ENCODE results near the gene SDHAF2. TPM values are rescaled to one million over a fixed set of nuclear protein-coding genes. Genes with fewer than 3 reads are reported as not detected.

Gene SDHAF2
- total RNA-seq, 1 experiment from 2014 or later: 43.2 TPM

DNA sequence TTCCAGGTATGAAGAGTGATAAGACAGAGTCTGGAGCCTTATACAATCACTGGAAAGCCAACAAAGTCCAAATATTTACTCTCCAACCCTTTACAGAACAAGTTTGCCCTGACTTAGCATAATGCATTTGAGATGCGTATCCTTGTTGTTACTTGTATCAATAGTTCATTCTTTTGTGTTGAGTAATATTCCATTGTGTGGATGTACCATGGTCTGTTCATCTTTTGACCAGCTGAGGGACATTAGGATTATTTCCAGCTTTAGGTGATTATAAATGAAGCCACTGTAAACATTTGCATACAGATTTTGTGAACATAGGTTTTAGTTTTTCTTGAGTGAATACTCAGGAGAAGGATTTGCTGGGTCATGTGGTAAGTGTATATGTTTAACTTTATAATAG, 9.7 kb downstream of the SDHAF2 start:
- TF ChIP-seq POLR2AphosphoS5 (IDR thresholded peaks at IDR 0.05; ENCODE audit: low read depth, low read length) (no peak), SIN3A (IDR thresholded peaks at IDR 0.05; ENCODE audit: borderline replicate concordance, insufficient read depth, low read depth, low read length) (no peak), TCF7L2 (IDR thresholded peaks at IDR 0.05; ENCODE audit: low read depth, low read length) (no peak), CTCF (IDR thresholded peaks at IDR 0.05) (no peak)
- TF ChIP-seq, protein P1, sequence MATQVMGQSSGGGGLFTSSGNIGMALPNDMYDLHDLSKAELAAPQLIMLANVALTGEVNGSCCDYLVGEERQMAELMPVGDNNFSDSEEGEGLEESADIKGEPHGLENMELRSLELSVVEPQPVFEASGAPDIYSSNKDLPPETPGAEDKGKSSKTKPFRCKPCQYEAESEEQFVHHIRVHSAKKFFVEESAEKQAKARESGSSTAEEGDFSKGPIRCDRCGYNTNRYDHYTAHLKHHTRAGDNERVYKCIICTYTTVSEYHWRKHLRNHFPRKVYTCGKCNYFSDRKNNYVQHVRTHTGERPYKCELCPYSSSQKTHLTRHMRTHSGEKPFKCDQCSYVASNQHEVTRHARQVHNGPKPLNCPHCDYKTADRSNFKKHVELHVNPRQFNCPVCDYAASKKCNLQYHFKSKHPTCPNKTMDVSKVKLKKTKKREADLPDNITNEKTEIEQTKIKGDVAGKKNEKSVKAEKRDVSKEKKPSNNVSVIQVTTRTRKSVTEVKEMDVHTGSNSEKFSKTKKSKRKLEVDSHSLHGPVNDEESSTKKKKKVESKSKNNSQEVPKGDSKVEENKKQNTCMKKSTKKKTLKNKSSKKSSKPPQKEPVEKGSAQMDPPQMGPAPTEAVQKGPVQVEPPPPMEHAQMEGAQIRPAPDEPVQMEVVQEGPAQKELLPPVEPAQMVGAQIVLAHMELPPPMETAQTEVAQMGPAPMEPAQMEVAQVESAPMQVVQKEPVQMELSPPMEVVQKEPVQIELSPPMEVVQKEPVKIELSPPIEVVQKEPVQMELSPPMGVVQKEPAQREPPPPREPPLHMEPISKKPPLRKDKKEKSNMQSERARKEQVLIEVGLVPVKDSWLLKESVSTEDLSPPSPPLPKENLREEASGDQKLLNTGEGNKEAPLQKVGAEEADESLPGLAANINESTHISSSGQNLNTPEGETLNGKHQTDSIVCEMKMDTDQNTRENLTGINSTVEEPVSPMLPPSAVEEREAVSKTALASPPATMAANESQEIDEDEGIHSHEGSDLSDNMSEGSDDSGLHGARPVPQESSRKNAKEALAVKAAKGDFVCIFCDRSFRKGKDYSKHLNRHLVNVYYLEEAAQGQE (IDR thresholded peaks at IDR 0.05; ENCODE audit: insufficient read depth in 1 of 2, low read depth in 2 of 2, low read length in 1 of 2): no peak
- intact Hi-C loops (cut with micrococcal nuclease; ENCODE audit: unreplicated experiment): loop anchor here (10.0 kb wide), 1 partner anchor 75 kb away; no protein-coding TSS in a partner anchor
- no peaks in the 10 kb centered on the region for H3K27me3 ChIP-seq (ENCODE audit: control insufficient read depth, insufficient read depth, low read length)
- CTCF ChIA-PET: no interaction called here
- BruUV-seq (replicated peaks): TSS peak; percentile 26
- no peaks in the 10 kb centered on the region for H3K9me3 ChIP-seq (ENCODE audit: control insufficient read depth, insufficient read depth, low read depth, low read length)
- no peak for DNase-seq (ENCODE audit: low read depth, low spot score)
- in situ Hi-C loops (cut with HindIII; ENCODE audit: low pct_unique_long_range_greater_than_20kb, low sequenced_read_pairs): no loop called here
- no peak overlapping the region for H3K4me3 ChIP-seq (ENCODE audit: low read depth in 2 of 2, low read length in 2 of 2)
- no peak overlapping the region for H3K27ac ChIP-seq (ENCODE audit: low read length)
- POLR2A ChIA-PET: no interaction called here
- H3K36me3 ChIP-seq (ENCODE audit: control insufficient read depth, insufficient read depth, low read length): peaks cover 9% of the 10 kb centered on the region
- no peak for ATAC-seq
- peaks cover 4% of the 10 kb centered on the region; the same call in 1 of the 2 replicates for H3K4me1 ChIP-seq (ENCODE audit: control insufficient read depth, insufficient read depth, low read length)

- no peaks in the 10 kb centered on the region for H3K9me3 ChIP-seq (ENCODE audit: control insufficient read depth, insufficient read depth, low read depth, low read length)
- POLR2A ChIA-PET: no interaction called here
- peaks cover 3% of the 10 kb centered on the region; the same call in 1 of the 2 replicates for H3K4me1 ChIP-seq (ENCODE audit: control insufficient read depth, insufficient read depth, low read length)
- CTCF ChIA-PET: interaction anchor here (1.0 kb wide), 1 partner anchor 74 kb away, joined by 3 read pairs; no protein-coding TSS in a partner anchor
- no peak for ATAC-seq
- in situ Hi-C loops (cut with HindIII; ENCODE audit: low pct_unique_long_range_greater_than_20kb, low sequenced_read_pairs): no loop called here
- no peaks in the 10 kb centered on the region for H3K27me3 ChIP-seq (ENCODE audit: control insufficient read depth, insufficient read depth, low read length)
- no peak for TF ChIP-seq CTCF (IDR thresholded peaks at IDR 0.05)
- TF ChIP-seq SIN3A (IDR thresholded peaks at IDR 0.05; ENCODE audit: borderline replicate concordance, insufficient read depth, low read depth, low read length): no peak
- peaks cover 28% of the 10 kb centered on the region for H3K36me3 ChIP-seq (ENCODE audit: control insufficient read depth, insufficient read depth, low read length)
- no peak overlapping the region for H3K27ac ChIP-seq (ENCODE audit: low read length)
- intact Hi-C loops (cut with micrococcal nuclease; ENCODE audit: unreplicated experiment): loop anchor here (10.0 kb wide), 1 partner anchor 72 kb away; no protein-coding TSS in a partner anchor
- BruUV-seq (replicated peaks): no TSS peak
- no peak overlapping the region for H3K4me3 ChIP-seq (ENCODE audit: low read depth in 2 of 2, low read length in 2 of 2)
- no peak for DNase-seq (ENCODE audit: low read depth, low spot score)
Observed at GRCh38 chr11:61442616-61443015, 12.7 kb downstream of the SDHAF2 start.

All from Panc1 (cell line).